ENCODE data around the gene DEPP1.

The DEPP1 gene

DNA sequence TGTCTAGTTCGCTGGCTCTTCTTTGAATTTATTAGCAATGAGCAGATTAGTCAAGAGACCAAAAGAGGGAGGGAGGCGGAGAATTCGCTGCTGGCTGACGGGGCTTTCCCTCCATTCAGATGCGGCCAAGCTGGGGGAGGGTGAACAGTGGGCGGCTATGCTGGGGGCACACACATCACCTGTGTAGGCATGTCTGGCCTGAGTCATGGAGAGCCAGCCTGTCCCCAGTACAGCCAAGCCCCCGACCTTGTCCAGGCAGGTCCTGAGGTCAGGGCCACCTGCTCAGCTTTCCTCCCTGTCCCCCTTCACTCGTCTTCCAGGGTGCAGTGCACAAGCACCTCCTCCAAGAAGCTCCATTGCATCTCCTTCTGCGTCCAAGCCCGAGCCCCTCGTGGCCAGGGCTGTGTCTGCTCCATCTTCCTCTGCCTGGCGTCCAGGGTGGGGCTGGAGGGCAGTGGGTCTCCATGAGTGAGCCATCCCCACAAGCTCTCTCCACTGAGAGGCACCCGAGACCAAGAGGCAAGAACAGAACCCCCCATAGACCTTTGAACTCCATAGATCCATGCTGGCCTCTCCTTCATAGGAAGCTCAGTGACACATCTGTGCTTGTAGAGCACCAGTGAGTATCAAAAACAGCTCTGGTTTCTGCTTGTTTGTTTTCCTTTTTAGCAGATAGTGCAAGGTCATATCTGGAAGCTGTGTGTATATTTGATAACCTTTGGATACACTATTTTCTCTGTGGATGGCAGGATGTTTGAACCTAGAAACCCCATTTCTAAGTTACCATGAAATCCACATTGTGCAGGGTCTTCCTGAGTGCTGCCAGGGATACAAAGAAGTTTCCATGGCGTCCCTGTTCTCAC, 1.9 kb upstream of the DEPP1 start:
- Histone ChIP-seq H3K4me3 (ENCODE audit: severe bottlenecking) (no peak overlapping the region), H3K4me1 (ENCODE audit: insufficient read depth, poor library complexity, severe bottlenecking) (peaks cover 43% of the 10 kb centered on the region), H3K9me3 (ENCODE audit: severe bottlenecking) (no peaks in the 10 kb centered on the region), H3K27me3 (ENCODE audit: insufficient read depth, poor library complexity, severe bottlenecking) (no peaks in the 10 kb centered on the region), H3K27ac (ENCODE audit: poor library complexity, severe bottlenecking) (peak overlapping the region; percentile 91), H3K36me3 (ENCODE audit: low read depth) (no peaks in the 10 kb centered on the region)
- DNase-seq (ENCODE audit: low spot score) (no peak), ATAC-seq (ENCODE audit: low read depth) (no peak)
- TF ChIP-seq, protein P1, sequence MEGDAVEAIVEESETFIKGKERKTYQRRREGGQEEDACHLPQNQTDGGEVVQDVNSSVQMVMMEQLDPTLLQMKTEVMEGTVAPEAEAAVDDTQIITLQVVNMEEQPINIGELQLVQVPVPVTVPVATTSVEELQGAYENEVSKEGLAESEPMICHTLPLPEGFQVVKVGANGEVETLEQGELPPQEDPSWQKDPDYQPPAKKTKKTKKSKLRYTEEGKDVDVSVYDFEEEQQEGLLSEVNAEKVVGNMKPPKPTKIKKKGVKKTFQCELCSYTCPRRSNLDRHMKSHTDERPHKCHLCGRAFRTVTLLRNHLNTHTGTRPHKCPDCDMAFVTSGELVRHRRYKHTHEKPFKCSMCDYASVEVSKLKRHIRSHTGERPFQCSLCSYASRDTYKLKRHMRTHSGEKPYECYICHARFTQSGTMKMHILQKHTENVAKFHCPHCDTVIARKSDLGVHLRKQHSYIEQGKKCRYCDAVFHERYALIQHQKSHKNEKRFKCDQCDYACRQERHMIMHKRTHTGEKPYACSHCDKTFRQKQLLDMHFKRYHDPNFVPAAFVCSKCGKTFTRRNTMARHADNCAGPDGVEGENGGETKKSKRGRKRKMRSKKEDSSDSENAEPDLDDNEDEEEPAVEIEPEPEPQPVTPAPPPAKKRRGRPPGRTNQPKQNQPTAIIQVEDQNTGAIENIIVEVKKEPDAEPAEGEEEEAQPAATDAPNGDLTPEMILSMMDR (IDR thresholded peaks at IDR 0.05; ENCODE audit: poor library complexity, severe bottlenecking), result no peak

DNA sequence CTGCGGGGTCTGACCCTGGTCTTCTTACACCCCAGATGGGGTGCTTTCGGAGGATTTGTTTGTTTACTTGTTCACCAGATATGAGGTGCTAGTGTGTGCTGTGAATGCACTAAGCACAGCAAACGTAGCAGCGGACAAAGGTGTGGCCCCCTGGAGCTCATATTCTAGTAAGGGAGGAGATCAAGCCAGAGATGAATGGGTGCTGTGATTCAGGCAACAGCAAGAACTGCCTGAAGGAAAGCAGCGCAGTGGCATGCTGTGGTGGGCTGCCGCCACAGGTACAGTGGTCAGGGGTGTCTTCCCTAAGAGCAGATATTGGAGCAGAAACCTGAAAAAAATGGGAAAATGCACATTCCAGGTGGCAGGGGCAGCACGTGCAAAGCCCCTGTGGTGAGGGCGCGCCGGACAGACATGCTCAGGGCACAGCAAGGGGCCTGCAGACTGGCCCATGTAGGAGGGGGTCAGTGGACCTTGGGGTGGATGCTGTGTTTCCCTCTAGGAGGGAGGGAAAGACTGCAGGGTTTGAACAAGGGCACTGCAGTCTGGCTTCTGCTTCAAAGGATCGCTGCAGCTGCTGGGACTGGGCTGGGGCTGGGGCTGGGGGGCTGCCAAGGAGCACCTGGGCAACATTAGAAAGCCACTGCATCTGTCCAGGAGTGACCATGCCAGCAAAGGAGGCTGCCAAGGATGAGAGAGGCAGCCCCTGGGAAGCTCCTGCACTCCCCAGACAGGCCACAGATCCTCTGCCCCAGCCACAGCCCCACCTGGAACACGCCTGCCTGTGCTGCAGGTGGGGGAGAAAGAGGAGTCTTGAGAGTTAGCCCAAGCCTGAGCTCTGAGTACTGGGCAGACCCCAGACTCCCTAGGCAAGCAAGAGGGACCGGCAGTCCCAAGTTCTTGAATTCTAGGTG, 927 bp upstream of the DEPP1 start:
- no peak for ATAC-seq (ENCODE audit: low read depth)
- no peak for DNase-seq (ENCODE audit: low spot score)
- no peaks in the 10 kb centered on the region for H3K27me3 ChIP-seq (ENCODE audit: insufficient read depth, poor library complexity, severe bottlenecking)
- TF ChIP-seq, protein P1 (IDR thresholded peaks at IDR 0.05; ENCODE audit: poor library complexity, severe bottlenecking), result no peak
- no peak overlapping the region for H3K4me3 ChIP-seq (ENCODE audit: severe bottlenecking)
- no peaks in the 10 kb centered on the region for H3K36me3 ChIP-seq (ENCODE audit: low read depth)
- peaks cover 43% of the 10 kb centered on the region for H3K4me1 ChIP-seq (ENCODE audit: insufficient read depth, poor library complexity, severe bottlenecking)
- no peaks in the 10 kb centered on the region for H3K9me3 ChIP-seq (ENCODE audit: severe bottlenecking)
- H3K27ac ChIP-seq (ENCODE audit: poor library complexity, severe bottlenecking), result peak overlapping the region; percentile 91

DNA sequence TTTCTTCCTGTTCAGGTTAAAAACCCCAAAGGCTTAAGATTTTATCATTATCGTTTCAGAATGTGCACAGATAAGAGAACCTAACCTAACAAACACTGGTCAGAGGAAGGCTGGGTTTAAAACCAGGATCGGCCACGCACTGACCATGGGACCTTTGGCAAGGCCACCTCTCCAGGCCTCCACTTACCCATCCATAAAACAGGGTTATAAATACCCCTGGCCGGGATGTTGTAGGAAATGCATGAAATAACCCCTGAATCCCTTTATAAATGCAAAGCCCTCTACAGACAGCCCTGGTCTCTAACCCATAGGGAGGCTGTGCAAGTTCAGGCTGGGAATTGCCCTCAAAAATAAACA, 418 bp downstream of the DEPP1 start:
- no peaks in the 10 kb centered on the region for H3K27me3 ChIP-seq (ENCODE audit: insufficient read depth, poor library complexity, severe bottlenecking)
- ATAC-seq (ENCODE audit: low read depth), result no peak
- TF ChIP-seq, protein P1 (IDR thresholded peaks at IDR 0.05; ENCODE audit: poor library complexity, severe bottlenecking), result no peak
- peak overlapping the region; percentile 2 for H3K4me3 ChIP-seq (ENCODE audit: severe bottlenecking)
- no peak for DNase-seq (ENCODE audit: low spot score)
- no peak overlapping the region for H3K27ac ChIP-seq (ENCODE audit: poor library complexity, severe bottlenecking)
- H3K4me1 ChIP-seq (ENCODE audit: insufficient read depth, poor library complexity, severe bottlenecking), result peaks cover 43% of the 10 kb centered on the region
- H3K9me3 ChIP-seq (ENCODE audit: severe bottlenecking), result no peaks in the 10 kb centered on the region
- no peaks in the 10 kb centered on the region for H3K36me3 ChIP-seq (ENCODE audit: low read depth)

DNA sequence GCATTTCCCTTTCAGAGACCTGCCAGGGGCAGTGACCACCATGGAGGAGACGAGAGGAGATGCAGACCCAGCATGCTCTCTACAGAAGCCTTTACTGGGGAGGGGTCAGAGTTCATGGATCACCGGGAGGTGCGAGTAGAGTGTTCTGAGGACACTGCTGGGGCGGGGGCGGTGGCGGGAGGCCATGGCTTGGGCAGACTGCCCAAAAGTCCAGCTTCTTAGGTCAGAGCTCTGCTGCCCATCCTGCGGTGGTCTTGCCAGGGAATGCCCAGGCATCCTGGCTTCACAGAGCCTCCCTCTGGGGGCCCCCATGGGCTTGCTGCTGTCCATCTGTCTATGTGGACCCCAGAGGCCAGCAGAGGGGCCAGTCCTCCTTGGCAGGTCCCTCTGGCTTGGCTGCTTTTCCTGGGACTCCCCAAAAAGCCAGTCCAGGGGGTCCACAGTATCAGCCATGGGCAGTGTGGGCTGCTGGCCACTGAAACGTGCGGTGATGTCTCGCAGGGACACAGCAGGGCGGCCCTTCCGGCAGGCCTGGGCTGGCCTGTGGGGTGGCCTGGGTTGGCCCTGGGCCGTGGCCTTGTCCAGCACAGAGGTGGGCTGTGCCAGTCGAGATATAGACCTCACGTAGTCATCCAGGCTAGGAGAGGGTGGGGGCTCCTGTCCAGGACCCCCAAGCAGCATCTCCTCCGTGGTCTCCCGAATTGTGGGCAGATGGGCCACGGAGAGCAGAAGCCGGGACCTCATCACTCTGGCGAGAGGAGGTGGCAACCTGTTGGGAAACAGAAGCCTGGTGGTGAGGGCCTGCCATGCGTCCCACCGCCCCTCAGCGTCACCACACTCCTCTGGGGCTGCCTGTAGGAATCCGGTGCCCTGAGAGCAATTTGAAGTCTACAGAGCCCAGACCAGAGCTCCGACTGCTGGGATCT, 1.1 kb downstream of the DEPP1 start:
- H3K4me3 ChIP-seq (ENCODE audit: severe bottlenecking), result no peak overlapping the region
- ATAC-seq (ENCODE audit: low read depth) (no peak), DNase-seq (ENCODE audit: low spot score) (no peak)
- no peak overlapping the region for H3K27ac ChIP-seq (ENCODE audit: poor library complexity, severe bottlenecking)
- no peaks in the 10 kb centered on the region for H3K36me3 ChIP-seq (ENCODE audit: low read depth)
- peaks cover 43% of the 10 kb centered on the region for H3K4me1 ChIP-seq (ENCODE audit: insufficient read depth, poor library complexity, severe bottlenecking)
- H3K9me3 ChIP-seq (ENCODE audit: severe bottlenecking), result no peaks in the 10 kb centered on the region
- H3K27me3 ChIP-seq (ENCODE audit: insufficient read depth, poor library complexity, severe bottlenecking), result no peaks in the 10 kb centered on the region
- TF ChIP-seq, protein P1 (IDR thresholded peaks at IDR 0.05; ENCODE audit: poor library complexity, severe bottlenecking), result no peak
